ENCODE measurements around the gene CNTN4.

Gene CNTN4

DNA sequence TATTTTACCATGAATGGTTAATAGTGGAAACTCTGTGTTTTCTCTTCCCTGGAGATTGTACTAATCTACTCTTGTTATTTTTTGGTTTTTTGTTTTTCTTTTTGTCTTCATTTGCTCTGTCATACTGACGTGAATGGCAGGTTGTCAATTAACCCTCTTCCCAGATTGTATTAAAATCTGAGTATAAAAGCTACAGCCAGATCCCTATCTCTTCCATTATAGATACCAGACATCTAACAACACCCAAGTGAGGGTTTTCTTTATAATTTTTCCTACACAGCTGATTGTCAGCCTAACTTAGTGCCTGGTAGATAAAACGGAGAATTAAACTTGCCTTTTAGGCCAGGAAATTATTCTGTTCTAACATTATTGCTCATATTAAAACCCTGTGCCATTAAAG, 848.9 kb downstream of the CNTN4 start:
- no peak overlapping the region for H3K4me3 ChIP-seq (replicated peaks; ENCODE audit: low read depth, low read length)
- no peak for DNase-seq (ENCODE audit: extremely low read depth, insufficient read length)
- TF ChIP-seq CTCF (IDR thresholded peaks at IDR 0.05; ENCODE audit: insufficient read depth, low read length, poor library complexity, severe bottlenecking) = no peak
- H3K27me3 ChIP-seq (replicated peaks; ENCODE audit: control insufficient read depth, insufficient read depth, low read length) = no peaks in the 10 kb centered on the region
- no peaks in the 10 kb centered on the region for H3K36me3 ChIP-seq (ENCODE audit: control insufficient read depth, insufficient read depth, low read length)

DNA sequence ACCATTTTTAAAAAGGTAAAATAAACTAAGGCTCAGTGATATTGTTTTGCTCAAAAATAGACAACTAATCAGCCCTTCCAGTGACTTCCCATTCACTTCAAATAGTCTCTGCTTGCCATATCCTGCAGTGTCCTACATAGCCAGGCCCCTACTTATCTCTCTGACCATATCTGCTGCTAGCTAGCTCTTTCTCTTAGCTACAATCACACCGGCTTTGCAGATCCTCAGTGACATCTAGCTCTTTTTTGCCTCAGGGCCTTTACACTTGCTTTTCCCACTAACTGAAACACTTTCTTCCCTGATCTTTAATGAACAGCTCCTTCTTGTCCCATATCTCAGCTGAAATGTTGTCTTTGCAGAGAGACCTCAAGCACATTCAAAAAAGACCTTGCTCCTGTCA, 850.2 kb downstream of the CNTN4 start:
- no peaks in the 10 kb centered on the region for H3K27me3 ChIP-seq (replicated peaks; ENCODE audit: control insufficient read depth, insufficient read depth, low read length)
- H3K36me3 ChIP-seq (ENCODE audit: control insufficient read depth, insufficient read depth, low read length) = no peaks in the 10 kb centered on the region
- no peak for DNase-seq (ENCODE audit: extremely low read depth, insufficient read length)
- H3K4me3 ChIP-seq (replicated peaks; ENCODE audit: low read depth, low read length) = no peak overlapping the region
- no peak for TF ChIP-seq CTCF (IDR thresholded peaks at IDR 0.05; ENCODE audit: insufficient read depth, low read length, poor library complexity, severe bottlenecking)

GRCh38 chr3:2950159-2950558, 851.5 kb downstream of the CNTN4 start:
- Histone ChIP-seq H3K36me3 (ENCODE audit: control insufficient read depth, insufficient read depth, low read length) (no peaks in the 10 kb centered on the region), H3K27me3 (replicated peaks; ENCODE audit: control insufficient read depth, insufficient read depth, low read length) (no peaks in the 10 kb centered on the region), H3K4me3 (replicated peaks; ENCODE audit: low read depth, low read length) (no peak overlapping the region)
- no peak for DNase-seq (ENCODE audit: extremely low read depth, insufficient read length)
- no peak for TF ChIP-seq CTCF (IDR thresholded peaks at IDR 0.05; ENCODE audit: insufficient read depth, low read length, poor library complexity, severe bottlenecking)

DNA sequence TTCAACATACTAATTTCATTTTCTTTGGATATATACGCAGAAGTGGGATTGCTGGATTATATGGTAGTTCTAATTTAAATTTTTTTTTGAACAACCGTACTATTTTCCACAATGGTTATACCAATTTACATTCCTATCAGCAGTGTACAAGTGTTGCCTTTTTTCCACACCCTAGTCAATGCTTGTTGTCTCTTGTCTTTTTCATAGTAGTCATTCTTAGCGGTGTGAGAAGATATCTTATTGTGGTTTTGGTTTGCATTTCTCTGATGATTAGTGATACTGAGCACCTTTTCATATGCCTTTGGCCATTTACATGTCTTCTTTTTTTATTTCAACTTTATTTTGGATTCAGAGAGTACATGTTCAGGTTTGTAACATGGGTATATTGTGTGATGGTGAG, 858.4 kb downstream of the CNTN4 start:
- no peaks in the 10 kb centered on the region for H3K36me3 ChIP-seq (ENCODE audit: control insufficient read depth, insufficient read depth, low read length)
- H3K27me3 ChIP-seq (replicated peaks; ENCODE audit: control insufficient read depth, insufficient read depth, low read length) = no peaks in the 10 kb centered on the region
- no peak overlapping the region for H3K4me3 ChIP-seq (replicated peaks; ENCODE audit: low read depth, low read length)
- DNase-seq (ENCODE audit: extremely low read depth, insufficient read length) = no peak
- TF ChIP-seq CTCF (IDR thresholded peaks at IDR 0.05; ENCODE audit: insufficient read depth, low read length, poor library complexity, severe bottlenecking) = no peak

DNA sequence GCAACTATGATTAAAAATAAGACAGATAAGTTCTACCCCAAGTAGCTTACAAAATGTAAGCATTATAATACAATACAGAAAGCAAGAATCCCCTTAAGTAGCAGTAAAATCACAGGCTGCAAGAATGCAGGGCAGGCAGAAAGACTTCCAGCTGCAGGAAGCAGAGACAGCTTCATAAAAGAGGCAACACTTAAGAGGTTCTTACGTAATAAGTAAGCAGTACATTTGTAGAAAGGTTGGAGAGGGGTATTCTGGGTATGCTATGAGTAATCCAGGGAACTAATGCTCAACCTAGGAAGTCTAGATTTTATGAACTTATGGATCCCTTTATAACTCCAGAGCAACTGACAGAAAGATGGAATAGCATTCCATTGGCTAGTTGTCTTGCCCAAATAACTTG, 859.9 kb downstream of the CNTN4 start:
- Histone ChIP-seq H3K27me3 (replicated peaks; ENCODE audit: control insufficient read depth, insufficient read depth, low read length) (no peaks in the 10 kb centered on the region), H3K36me3 (ENCODE audit: control insufficient read depth, insufficient read depth, low read length) (no peaks in the 10 kb centered on the region), H3K4me3 (replicated peaks; ENCODE audit: low read depth, low read length) (no peak overlapping the region)
- no peak for DNase-seq (ENCODE audit: extremely low read depth, insufficient read length)
- TF ChIP-seq CTCF (IDR thresholded peaks at IDR 0.05; ENCODE audit: insufficient read depth, low read length, poor library complexity, severe bottlenecking) = no peak

DNA sequence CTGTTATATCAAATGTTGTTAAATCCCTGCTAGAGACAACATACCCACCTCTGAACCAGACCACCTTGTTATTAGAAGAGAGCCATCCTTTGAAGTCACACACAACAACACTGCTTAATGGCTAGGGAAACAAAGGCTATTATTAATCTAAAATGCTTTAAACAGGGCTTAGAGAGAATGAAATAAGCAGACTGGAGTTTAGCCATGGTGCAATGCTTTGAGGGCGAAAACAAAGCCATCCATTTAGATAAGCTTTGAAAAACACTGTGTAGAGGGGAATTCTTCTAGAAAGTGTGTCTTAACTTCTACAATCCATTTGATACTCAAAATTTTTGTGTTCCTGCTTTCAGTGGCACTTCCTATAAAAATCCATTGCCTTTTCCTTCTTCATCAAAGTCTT, 862.9 kb downstream of the CNTN4 start:
- H3K27me3 ChIP-seq (replicated peaks; ENCODE audit: control insufficient read depth, insufficient read depth, low read length) = no peaks in the 10 kb centered on the region
- no peak overlapping the region for H3K4me3 ChIP-seq (replicated peaks; ENCODE audit: low read depth, low read length)
- DNase-seq (ENCODE audit: extremely low read depth, insufficient read length) = no peak
- H3K36me3 ChIP-seq (ENCODE audit: control insufficient read depth, insufficient read depth, low read length) = no peaks in the 10 kb centered on the region
- no peak for TF ChIP-seq CTCF (IDR thresholded peaks at IDR 0.05; ENCODE audit: insufficient read depth, low read length, poor library complexity, severe bottlenecking)

Data from GM06990 (cell line).